GM12874 (cell line): ENCODE measurements around the gene HOPX.

ENCODE experiments used
- CTCF ChIP-seq: IDR thresholded peaks from 2 replicates; pipeline ENCODE4 v1.5.1; 2011; ENCODE audit warnings: low read depth, mild to moderate bottlenecking, control low read depth, low read length, moderate library complexity; ENCODE audit not compliant: insufficient read depth

Gene HOPX

GRCh38 chr4:56681158-56681852, at the start of gene HOPX:
Gene HOPX (minus strand): TSS chr4:56681296. CDS start chr4:56657816, 23,480 bp downstream.
- no peak for TF ChIP-seq CTCF

GRCh38 chr4:56730097-56730496, 49.0 kb upstream of the HOPX start:
- no peak for TF ChIP-seq CTCF

- no peak for TF ChIP-seq CTCF
Measured at GRCh38 chr4:56728512-56728911, 47.4 kb upstream of the HOPX start.

- no peak for TF ChIP-seq CTCF
Measured at GRCh38 chr4:56727150-56727549, 46.1 kb upstream of the HOPX start.

GRCh38 chr4:56723659-56724230, 42.6 kb upstream of the HOPX start:
- TF ChIP-seq CTCF: no peak

- TF ChIP-seq CTCF: no peak
Measured at GRCh38 chr4:56723201-56723605, 42.1 kb upstream of the HOPX start.

- no peak for TF ChIP-seq CTCF
Measured at GRCh38 chr4:56708146-56708545, 27.1 kb upstream of the HOPX start.
